Measurements from ENCODE around the gene ALDOB. TPM values are rescaled to one million over a fixed set of nuclear protein-coding genes. Genes with fewer than 3 reads are reported as not detected.

ALDOB gene
- total and polyA plus RNA-seq, 2 of the 13 experiments (the other 11 are each of a cell fraction or from before 2014, with no cell fraction given): 0.29 to 0.97 TPM

DNA sequence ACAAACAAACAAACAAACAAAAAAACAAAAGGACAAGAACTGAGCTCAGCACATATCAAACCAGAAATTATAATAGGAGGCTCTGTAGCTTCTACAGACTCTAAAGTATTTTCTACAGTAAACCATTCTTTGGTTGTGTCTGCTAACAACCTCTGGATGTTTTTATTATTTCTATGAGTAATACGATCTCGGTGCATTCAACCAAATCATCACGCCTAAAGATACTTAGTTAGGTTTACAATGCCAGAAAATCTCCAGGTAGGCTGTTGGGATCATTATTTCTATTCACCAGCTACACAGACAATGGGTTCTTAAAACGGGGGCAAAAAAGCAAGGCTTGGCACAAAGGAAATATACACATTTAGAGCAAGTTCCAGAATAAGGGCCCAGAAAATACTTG is 41.6 kb upstream of the ALDOB start (continued):
- TF ChIP-seq, protein P1, sequence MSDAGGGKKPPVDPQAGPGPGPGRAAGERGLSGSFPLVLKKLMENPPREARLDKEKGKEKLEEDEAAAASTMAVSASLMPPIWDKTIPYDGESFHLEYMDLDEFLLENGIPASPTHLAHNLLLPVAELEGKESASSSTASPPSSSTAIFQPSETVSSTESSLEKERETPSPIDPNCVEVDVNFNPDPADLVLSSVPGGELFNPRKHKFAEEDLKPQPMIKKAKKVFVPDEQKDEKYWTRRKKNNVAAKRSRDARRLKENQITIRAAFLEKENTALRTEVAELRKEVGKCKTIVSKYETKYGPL (CRISPR knock-in tag; IDR thresholded peaks at IDR 0.05): no peak
- TF ChIP-seq ZNF512B (CRISPR knock-in tag; IDR thresholded peaks at IDR 0.05; ENCODE audit: borderline replicate concordance) (no peak), ARNT2 (CRISPR knock-in tag; IDR thresholded peaks at IDR 0.05; ENCODE audit: low read depth) (no peak), MZF1 (CRISPR knock-in tag; IDR thresholded peaks at IDR 0.05; ENCODE audit: borderline replicate concordance) (no peak)

GRCh38 chr9:101476576-101477208 is 41.1 kb upstream of the ALDOB start:
- no peak overlapping the region for H3K4me2 ChIP-seq (ENCODE audit: low read depth, low read length)
- in situ Hi-C loops (cut with HindIII; ENCODE audit: extremely low pct_ligation_motif_present, low pct_unique_long_range_greater_than_20kb) (no loop called here), intact Hi-C loops (cut with micrococcal nuclease; ENCODE audit: unreplicated experiment) (no loop called here)
- H3K27me3 ChIP-seq (ENCODE audit: control insufficient read depth in 1 of 2, insufficient read depth in 2 of 2, low read length in 2 of 2): 0 out of 5 replicates have a peak, but pooled peaks cover 1 to 9% of the 10 kb centered on the region in 2 experiments
- DNase-seq (ENCODE audit: low spot score): no peak
- no peak overlapping the region for H3K4me3 ChIP-seq (replicated peaks in 1 of 3; ENCODE audit: insufficient read depth in 1 of 3, low read depth in 2 of 3, low read length in 3 of 3)
- FAIRE-seq: no peak
- H3K9ac ChIP-seq (ENCODE audit: insufficient read depth, low read depth, low read length): no peak overlapping the region
- ATAC-seq: no peak
- H3K79me2 ChIP-seq (ENCODE audit: insufficient read depth, low read length): no peaks in the 10 kb centered on the region
- 52% methylated on average over 13 of the region's 13 CpGs for WGBS (ENCODE audit: low lambda C conversion rate)
- POLR2A ChIA-PET: no interaction called here
- no peak for TF ChIP-seq RARA (CRISPR knock-in tag; IDR thresholded peaks at IDR 0.05)
- TF ChIP-seq ATF1 (CRISPR knock-in tag; IDR thresholded peaks at IDR 0.05): no peak
- TF ChIP-seq ZUFSP (CRISPR knock-in tag; IDR thresholded peaks at IDR 0.05; ENCODE audit: borderline replicate concordance): no peak
- no peak for TF ChIP-seq EHMT2 (IDR thresholded peaks at IDR 0.05; ENCODE audit: borderline replicate concordance, low read depth, low read length)
- TF ChIP-seq PAF1 (CRISPR knock-in tag; IDR thresholded peaks at IDR 0.05): no peak
- no peak for TF ChIP-seq BORCS8-MEF2B (CRISPR knock-in tag; IDR thresholded peaks at IDR 0.05)
- no peak for TF ChIP-seq NFKB2 (CRISPR knock-in tag; IDR thresholded peaks at IDR 0.05; ENCODE audit: borderline replicate concordance)
- no peak for TF ChIP-seq SP1 (IDR thresholded peaks at IDR 0.05)
- TF ChIP-seq SP1 (CRISPR knock-in tag; IDR thresholded peaks at IDR 0.05): no peak
- no peak for TF ChIP-seq PRMT3 (CRISPR knock-in tag; IDR thresholded peaks at IDR 0.05; ENCODE audit: borderline replicate concordance, low read depth)
- TF ChIP-seq ARID3A (IDR thresholded peaks at IDR 0.05; ENCODE audit: low read depth, low read length): no peak
- TF ChIP-seq ZNF230 (CRISPR knock-in tag; IDR thresholded peaks at IDR 0.05): no peak
- no peak for TF ChIP-seq ZNF550 (CRISPR knock-in tag; IDR thresholded peaks at IDR 0.05; ENCODE audit: borderline replicate concordance)
- H3K4me1 ChIP-seq (ENCODE audit: insufficient read depth, low read length): no peaks in the 10 kb centered on the region
- no TSS peak for BruUV-seq (replicated peaks)
- CTCF ChIA-PET (ENCODE audit: low intra/inter-chr PET ratio, low total read pairs): no interaction called here
- H2AFZ ChIP-seq (ENCODE audit: low read length): no peak overlapping the region
- no peak overlapping the region for H3K27ac ChIP-seq (ENCODE audit: extremely low read length, insufficient read depth, low read length)
- no peaks in the 10 kb centered on the region for H4K20me1 ChIP-seq (ENCODE audit: insufficient read depth, low read length)
- H3K36me3 ChIP-seq (replicated peaks in 1 of 2; ENCODE audit: control insufficient read depth in 1 of 2, insufficient read depth in 2 of 2, low read length in 2 of 2): no peaks in the 10 kb centered on the region
- no peaks in the 10 kb centered on the region for H3K9me3 ChIP-seq (ENCODE audit: low read length)
